Aorta (tissue), 5 donors: ENCODE results near the gene ELAVL1. TPM values are rescaled to one million over a fixed set of nuclear protein-coding genes. Genes with fewer than 3 reads are reported as not detected.
A peak's percentile ranks its signal among the peaks of the same experiment; 100 is the strongest.

Source experiments
- ATAC-seq: fragments of 200-7000 bp; cut with Tn5 transposase; one replicate; pipeline ENCODE4 v1.9.1; 2022; ENCODE audit warnings: moderate library complexity; ENCODE audit not compliant: low FRiP score
- DNase-seq, 2 donors: peaks; one replicate each; pipeline ENCODE4 v3.0.0-alpha.2; 2020
- H3K27ac ChIP-seq, 2 donors: one replicate each; pipeline ENCODE4 v1.5.1; 2013; ENCODE audit warnings: low read length in 2 of 2, mild to moderate bottlenecking in 2 of 2, moderate library complexity in 2 of 2, control low read depth in 1 of 2, inconsistent platforms in 1 of 2, low read depth in 1 of 2
- H3K27me3 ChIP-seq, 2 donors: one replicate each; pipeline ENCODE4 v1.6.1; 2013; ENCODE audit warnings: control low read depth in 1 of 2, low read length in 1 of 2, mild to moderate bottlenecking in 1 of 2, moderate library complexity in 1 of 2; ENCODE audit not compliant: insufficient read depth in 2 of 2, control insufficient read depth in 1 of 2
- H3K36me3 ChIP-seq, 2 donors: one replicate each; pipeline ENCODE4 v1.6.1; 2013; ENCODE audit warnings: control low read depth in 1 of 2, low read length in 1 of 2, mild to moderate bottlenecking in 1 of 2; ENCODE audit not compliant: insufficient read depth in 2 of 2, control insufficient read depth in 1 of 2
- H3K4me1 ChIP-seq, 2 donors: one replicate each; pipeline ENCODE4 v1.6.1; 2013; ENCODE audit warnings: low read length in 2 of 2, control low read depth in 1 of 2, mild to moderate bottlenecking in 1 of 2, moderate library complexity in 1 of 2; ENCODE audit not compliant: insufficient read depth in 2 of 2, control insufficient read depth in 1 of 2
- H3K4me3 ChIP-seq, 2 donors: one replicate each; pipeline ENCODE4 v1.5.1; 2013; ENCODE audit warnings: low read length in 2 of 2, control low read depth in 1 of 2, mild to moderate bottlenecking in 1 of 2
- H3K9me3 ChIP-seq: one replicate; pipeline ENCODE4 v1.6.1; 2013; ENCODE audit warnings: mild to moderate bottlenecking, low read length; ENCODE audit not compliant: control insufficient read depth
- WGBS, 2 donors: extraction: QIAGEN DNeasy Blood & Tissue Kit; methylation state at CpG; one replicate each; pipeline ENCODE4 v1.1.7; 2013; 5-methylcytosine and 5-hydroxymethylcytosine counted together
- intact Hi-C, 2 donors: fragments of 100-400 bp; cut with DNase I; formaldehyde crosslinking; loops; one replicate each; pipeline versions ENCODE4 v1.14.2 to v1.15.0; 2022
- polyA plus RNA-seq, 2 donors: library from polyadenylated mRNA; stranded (reverse); fragments of 200-250 nt; gene quantifications; one replicate each; pipeline ENCODE4 v1.2.3, GENCODE V29; 2013
- total RNA-seq, 2 donors: library from RNA; stranded (reverse); fragmentation: NEBNext Ultra II Directional; extraction: Animal tissue kit (Norgen Biotek cat#: 25700); gene quantifications; one replicate each; pipeline ENCODE4 v1.2.1, GENCODE V29; 2021
- donor health status: healthy with polysubstance abuse.
- donor health status: Bipolar disorder and iron deficiency.
- donor health status: DM: no; HTN: no; CAD: no.
- donor health status: DM: no; HTN: no; CAD: no.
- donor health status: DM: yes; HTN: yes; CAD: no.

ELAVL1 gene
- total and polyA plus RNA-seq, 4 donors: 8.1 to 48.9 (median 36.4) TPM

- Histone ChIP-seq H3K9me3 (no peaks in the 10 kb centered on the region), H3K4me1 (peaks cover 0 to 8% of the 10 kb centered on the region in 2 donors), H3K4me3 (no peak overlapping the region), H3K27ac (peak overlapping the region in 1 of 2 donors; percentile 22), H3K27me3 (no peaks in the 10 kb centered on the region), H3K36me3 (no peaks in the 10 kb centered on the region)
- ATAC-seq (peak; percentile 89), DNase-seq (peak; percentile 85 to 94)
- WGBS, 2 donors: 12% methylated on average over 27 of the region's 27 CpGs
- intact Hi-C loops: loop anchor here (5.0 to 10.0 kb wide), 2 partner anchors 55 to 147 kb away; no protein-coding TSS in a partner anchor
These were observed 3.2 kb downstream of the ELAVL1 start for GRCh38 chr19:8001995-8002849.

GRCh38 chr19:8001651-8001994 lies 3.8 kb downstream of the ELAVL1 start:
- Histone ChIP-seq H3K9me3 (no peaks in the 10 kb centered on the region), H3K36me3 (no peaks in the 10 kb centered on the region), H3K27me3 (no peaks in the 10 kb centered on the region), H3K27ac (no peak overlapping the region), H3K4me1 (peaks cover 0 to 8% of the 10 kb centered on the region in 2 donors), H3K4me3 (no peak overlapping the region)
- DNase-seq (no peak), ATAC-seq (no peak)
- intact Hi-C loops: loop anchor here (5.0 to 10.0 kb wide), 2 partner anchors 54 to 147 kb away; no protein-coding TSS in a partner anchor
- 65 to 67% methylated on average over 5 of the region's 5 CpGs for WGBS, 2 donors

GRCh38 chr19:8000298-8001038 lies 5.0 kb downstream of the ELAVL1 start:
- Histone ChIP-seq H3K4me3 (no peak overlapping the region), H3K27ac (no peak overlapping the region), H3K9me3 (no peaks in the 10 kb centered on the region), H3K27me3 (no peaks in the 10 kb centered on the region), H3K36me3 (no peaks in the 10 kb centered on the region), H3K4me1 (peaks cover 0 to 8% of the 10 kb centered on the region in 2 donors)
- WGBS, 2 donors: 65 to 69% methylated on average over 6 of the region's 6 CpGs
- DNase-seq (no peak), ATAC-seq (no peak)
- intact Hi-C loops: loop anchor here (5.0 to 10.0 kb wide), 2 partner anchors 53 to 146 kb away; no protein-coding TSS in a partner anchor

GRCh38 chr19:7999376-7999775 lies 6.1 kb downstream of the ELAVL1 start:
- no peak overlapping the region for H3K27ac ChIP-seq
- H3K4me3 ChIP-seq: no peak overlapping the region
- no peaks in the 10 kb centered on the region for H3K36me3 ChIP-seq
- peaks cover 0 to 8% of the 10 kb centered on the region in 2 donors for H3K4me1 ChIP-seq
- no peaks in the 10 kb centered on the region for H3K9me3 ChIP-seq
- WGBS, 2 donors: 84 to 96% methylated on average over 4 of the region's 4 CpGs
- H3K27me3 ChIP-seq: no peaks in the 10 kb centered on the region
- DNase-seq (no peak), ATAC-seq (no peak)
- intact Hi-C loops: no loop called here

GRCh38 chr19:7997809-7998480 lies 7.5 kb downstream of the ELAVL1 start:
- intact Hi-C loops: no loop called here
- no peaks in the 10 kb centered on the region for H3K4me1 ChIP-seq
- WGBS, 2 donors: 77 to 80% methylated on average over 12 of the region's 12 CpGs

GRCh38 chr19:7996883-7997282 lies 8.6 kb downstream of the ELAVL1 start:
- H3K9me3 ChIP-seq: no peaks in the 10 kb centered on the region
- intact Hi-C loops: no loop called here
- whole genome bisulfite sequencing, 2 donors: 95 to 97% methylated on average over 3 of the region's 3 CpGs
- DNase-seq (no peak), ATAC-seq (no peak)
- H3K27me3 ChIP-seq: no peaks in the 10 kb centered on the region
- no peaks in the 10 kb centered on the region for H3K4me1 ChIP-seq
- H3K27ac ChIP-seq: no peak overlapping the region
- H3K4me3 ChIP-seq: no peak overlapping the region
- no peaks in the 10 kb centered on the region for H3K36me3 ChIP-seq

More at GRCh38 chr19:7997809-7998480, 7.5 kb downstream of the ELAVL1 start:
- no peak for ATAC-seq
- Histone ChIP-seq H3K27ac (no peak overlapping the region), H3K4me3 (no peak overlapping the region), H3K27me3 (no peaks in the 10 kb centered on the region), H3K9me3 (no peaks in the 10 kb centered on the region), H3K36me3 (no peaks in the 10 kb centered on the region)
- no peak for DNase-seq

GRCh38 chr19:7995810-7996158 lies 9.7 kb downstream of the ELAVL1 start:
- WGBS, 2 donors: 94 to 96% methylated on average over 3 of the region's 3 CpGs
- H3K4me1 ChIP-seq: no peaks in the 10 kb centered on the region
- intact Hi-C loops: no loop called here
- DNase-seq (no peak), ATAC-seq (no peak)
- H3K9me3 ChIP-seq: no peaks in the 10 kb centered on the region
- no peak overlapping the region for H3K27ac ChIP-seq
- H3K4me3 ChIP-seq: no peak overlapping the region
- H3K27me3 ChIP-seq: no peaks in the 10 kb centered on the region
- H3K36me3 ChIP-seq: peaks cover 3% of the 10 kb centered on the region in 2 donors

GRCh38 chr19:7994928-7995809 lies 10.3 kb downstream of the ELAVL1 start:
- Histone ChIP-seq H3K27me3 (no peaks in the 10 kb centered on the region), H3K9me3 (no peaks in the 10 kb centered on the region), H3K4me3 (no peak overlapping the region), H3K27ac (no peak overlapping the region), H3K36me3 (peaks cover 3 to 4% of the 10 kb centered on the region in 2 donors), H3K4me1 (no peaks in the 10 kb centered on the region)
- no peak for ATAC-seq
- no peak for DNase-seq
- intact Hi-C loops: no loop called here
- WGBS, 2 donors: 83 to 84% methylated on average over 9 of the region's 9 CpGs
